NT2/D1 (cell line): ENCODE results near the gene SRPRA.

Experiments
- DNase-seq: peaks from one replicate; pipeline ENCODE4 v3.0.0-alpha.2; 2011; ENCODE audit warnings: low read depth, low spot score
- H3K27me3 ChIP-seq: 2 replicates; pipeline ENCODE4 v1.6.0; 2011; ENCODE audit warnings: mild to moderate bottlenecking; ENCODE audit not compliant: insufficient read length, insufficient read depth
- H3K36me3 ChIP-seq: 2 replicates; pipeline ENCODE4 v1.6.1; 2011; ENCODE audit warnings: mild to moderate bottlenecking, low read length, mixed read lengths; ENCODE audit not compliant: insufficient read depth, insufficient read length
- H3K4me1 ChIP-seq: 2 replicates; pipeline ENCODE4 v1.5.1; 2011; ENCODE audit not compliant: insufficient read depth, insufficient read length
- H3K4me3 ChIP-seq: 2 replicates; pipeline ENCODE4 v1.5.1; 2011; ENCODE audit warnings: low read depth; ENCODE audit not compliant: insufficient read length
- H3K9ac ChIP-seq: 2 replicates; pipeline ENCODE4 v1.6.0; 2011; ENCODE audit warnings: low read depth; ENCODE audit not compliant: insufficient read length
- H3K9me3 ChIP-seq: 2 replicates; pipeline ENCODE4 v1.5.1; 2011; ENCODE audit warnings: mild to moderate bottlenecking, low read length; ENCODE audit not compliant: insufficient read depth
- SUZ12 ChIP-seq: IDR thresholded peaks from 2 replicates; pipeline ENCODE4 v1.6.1; 2011; ENCODE audit not compliant: insufficient read length, insufficient read depth; ENCODE audit errors: extremely low read depth
- YY1 ChIP-seq: IDR thresholded peaks from 2 replicates; pipeline ENCODE4 v1.6.1; 2011; ENCODE audit not compliant: insufficient read length, insufficient read depth
- ZNF274 ChIP-seq: IDR thresholded peaks from 2 replicates; pipeline ENCODE4 v1.6.1; 2011; ENCODE audit warnings: mild to moderate bottlenecking, low read depth, low read length

SRPRA gene

GRCh38 chr11:126214441-126214840, 54.3 kb downstream of the SRPRA start:
- DNase-seq = no peak
- peaks cover 3% of the 10 kb centered on the region for H3K4me1 ChIP-seq

More at GRCh38 chr11:126214441-126214840, 54.3 kb downstream of the SRPRA start:
- Histone ChIP-seq H3K27me3 (no peaks in the 10 kb centered on the region), H3K36me3 (peaks cover 16% of the 10 kb centered on the region), H3K4me3 (no peak overlapping the region), H3K9ac (no peak overlapping the region), H3K9me3 (no peaks in the 10 kb centered on the region)
- TF ChIP-seq ZNF274 (no peak), SUZ12 (no peak), YY1 (no peak)
